NOMO-1 treated with DMSO at 0.1 percent for 48 hours (cell line): ENCODE results near the gene SUPT20HL1.

Source experiments
- DNase-seq: peaks from one replicate; lab custom pipeline; 2025; ENCODE audit not compliant: unreplicated experiment; lab: John Stamatoyannopoulos, UW

Gene SUPT20HL1

DNA sequence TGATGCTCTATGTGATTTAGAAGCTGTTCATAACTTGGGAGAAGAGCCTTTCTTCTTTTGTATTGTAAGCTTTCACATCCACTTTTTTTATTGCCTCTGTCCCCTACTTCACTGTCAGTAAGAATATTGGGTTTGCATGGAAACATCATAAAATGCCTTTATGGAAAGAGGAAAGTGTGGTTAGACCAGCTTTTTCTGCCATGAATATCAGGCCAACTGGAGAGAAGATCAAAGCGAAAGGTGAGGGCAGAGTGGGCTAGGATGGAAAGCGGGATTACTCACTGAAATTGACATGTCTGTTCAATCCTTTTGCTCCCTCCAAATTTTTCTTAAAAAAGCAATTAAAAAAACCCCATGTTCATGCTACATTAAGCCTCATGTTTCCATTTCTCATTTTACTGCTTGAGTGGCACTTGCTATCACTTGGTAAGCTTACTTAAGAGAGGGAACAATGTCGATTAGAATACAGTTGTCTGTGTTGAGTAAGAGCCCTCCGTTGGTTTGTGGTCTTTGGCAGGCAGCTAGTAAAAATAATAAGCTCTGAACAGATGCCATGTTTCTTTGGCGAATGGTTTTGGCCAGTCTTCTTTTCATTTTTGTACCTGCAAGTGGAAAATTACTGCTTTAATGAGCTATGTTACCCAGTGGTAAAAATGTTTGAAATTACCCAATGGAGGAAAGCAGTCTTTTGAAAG is 35.9 kb downstream of the SUPT20HL1 start:
- peak; percentile 21 for DNase-seq

DNA sequence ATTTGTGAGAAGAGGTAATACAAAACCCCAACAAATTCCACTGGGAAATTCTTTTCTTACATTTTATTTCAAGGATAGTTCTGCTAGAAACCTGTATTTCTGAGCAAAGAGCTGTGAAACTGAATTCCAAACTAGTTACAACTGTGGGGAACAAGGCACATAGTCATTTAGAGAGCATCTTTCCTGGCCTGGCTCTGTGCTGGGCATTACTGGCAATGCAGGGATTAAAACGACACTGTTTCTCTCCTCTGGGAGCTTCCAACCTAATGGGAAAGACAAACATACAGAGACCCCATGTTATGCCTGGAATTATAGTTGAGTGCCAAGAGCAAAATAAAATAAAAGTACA is 36.5 kb downstream of the SUPT20HL1 start:
- DNase-seq = no peak

DNA sequence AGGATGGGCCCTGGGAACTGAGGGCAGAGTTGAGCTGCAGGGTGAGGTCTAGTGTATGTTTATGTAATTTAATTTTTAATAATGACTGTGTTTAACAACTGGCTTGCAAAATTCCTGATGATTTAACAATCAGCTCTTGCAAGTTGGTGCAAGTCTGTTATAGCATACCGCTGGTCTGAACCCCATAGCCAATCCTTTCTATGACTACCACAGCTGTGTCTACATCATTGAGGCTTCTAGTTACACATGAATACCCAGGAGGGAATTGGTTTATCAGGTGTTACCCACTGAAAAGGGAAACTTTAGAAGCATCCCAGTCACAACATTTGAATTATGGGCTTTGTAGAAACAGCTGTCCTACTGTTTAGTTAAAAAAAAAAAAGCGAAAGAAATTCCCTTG is 38.3 kb downstream of the SUPT20HL1 start:
- DNase-seq = no peak

DNA sequence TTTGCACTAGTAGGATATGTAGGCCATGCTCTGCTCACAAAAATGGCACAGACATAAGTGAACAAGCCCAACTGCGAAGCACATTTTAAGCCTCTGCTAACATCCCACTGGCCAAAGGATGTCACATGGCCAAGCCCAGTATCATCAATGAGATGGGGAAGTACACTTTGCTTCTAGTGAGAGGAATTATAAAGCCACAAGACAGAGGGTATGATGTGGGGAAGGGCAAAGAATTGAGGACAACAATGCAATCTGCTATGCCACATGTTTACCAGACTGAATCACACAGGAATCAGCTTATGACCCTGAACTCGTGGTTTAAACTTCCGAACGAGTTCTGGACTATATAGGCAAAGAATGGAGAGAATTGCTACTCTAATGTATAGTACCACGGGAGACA is 39.1 kb downstream of the SUPT20HL1 start:
- DNase-seq = peak; percentile 0

DNA sequence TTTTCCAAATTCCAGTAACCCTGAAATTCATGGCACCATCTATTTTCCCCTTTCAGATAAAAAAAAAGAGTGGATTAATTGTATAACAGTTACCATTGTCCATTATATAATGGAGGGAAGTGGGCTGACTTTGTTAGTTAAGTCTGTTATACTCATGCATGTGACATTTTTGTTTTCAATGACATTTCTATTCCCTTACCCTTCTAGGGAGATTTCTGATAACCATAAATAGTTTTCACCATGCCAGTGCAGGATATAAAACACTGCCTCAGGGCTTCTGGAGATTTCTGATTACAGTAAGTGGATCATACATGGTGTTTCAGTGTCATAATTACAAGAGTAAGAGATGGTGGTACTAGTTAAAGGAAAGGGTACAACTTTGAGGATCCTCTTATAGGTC is 45.5 kb downstream of the SUPT20HL1 start:
- no peak for DNase-seq
